Colonic mucosa (tissue), 4 donors: ENCODE measurements around the gene ZC3H13. TPM values are rescaled to one million over a fixed set of nuclear protein-coding genes. Genes with fewer than 3 reads are reported as not detected.

Source experiments
- DNase-seq: peaks from one replicate; pipeline ENCODE4 v3.0.0-alpha.2; 2020
- H3K27ac ChIP-seq: fragments of 200-600 bp; one replicate; pipeline ENCODE4 v1.8.0; 2021
- H3K27me3 ChIP-seq: fragments of 200-600 bp; one replicate; pipeline ENCODE4 v1.8.0; 2021
- H3K36me3 ChIP-seq: fragments of 200-600 bp; one replicate; pipeline ENCODE4 v1.8.0; 2021
- H3K4me1 ChIP-seq: fragments of 200-600 bp; one replicate; pipeline ENCODE4 v1.8.0; 2021; ENCODE audit warnings: mild to moderate bottlenecking
- H3K4me3 ChIP-seq: fragments of 200-600 bp; one replicate; pipeline ENCODE4 v1.8.0; 2021
- H3K9ac ChIP-seq, 2 donors: one replicate each; pipeline ENCODE4 v1.7.0; 2013; ENCODE audit warnings: control low read depth in 2 of 2, low read depth in 2 of 2, low read length in 2 of 2
- H3K9me3 ChIP-seq: fragments of 200-600 bp; one replicate; pipeline ENCODE4 v1.8.0; 2021
- intact Hi-C: fragments of 100-400 bp; cut with DNase I; formaldehyde crosslinking; loops from one replicate; pipeline ENCODE4 v1.14.1; 2022
- total RNA-seq, 2 donors: library from RNA; stranded (reverse); fragmentation: NEBNext Ultra II Directional in 1 of 2; extraction: Animal tissue kit (Norgen Biotek cat#: 25700) in 1 of 2; gene quantifications; one replicate each; pipeline ENCODE4 v1.2.1, GENCODE V29; 2021
- TF ChIP-seq, protein P1 (sequence below): fragments of 200-600 bp; IDR thresholded peaks from one replicate; pipeline ENCODE4 v1.8.0; 2022; ENCODE audit warnings: antibody characterized with exemption, mild to moderate bottlenecking
- donor health status: healthy.
- donor health status: DM: no; HTN: no; CAD: no.
- donor health status: DM: no; HTN: no; CAD: no.

ZC3H13 gene
- total RNA-seq, 2 donors from 2014 or later, result 23.2 to 37.5 TPM

DNA sequence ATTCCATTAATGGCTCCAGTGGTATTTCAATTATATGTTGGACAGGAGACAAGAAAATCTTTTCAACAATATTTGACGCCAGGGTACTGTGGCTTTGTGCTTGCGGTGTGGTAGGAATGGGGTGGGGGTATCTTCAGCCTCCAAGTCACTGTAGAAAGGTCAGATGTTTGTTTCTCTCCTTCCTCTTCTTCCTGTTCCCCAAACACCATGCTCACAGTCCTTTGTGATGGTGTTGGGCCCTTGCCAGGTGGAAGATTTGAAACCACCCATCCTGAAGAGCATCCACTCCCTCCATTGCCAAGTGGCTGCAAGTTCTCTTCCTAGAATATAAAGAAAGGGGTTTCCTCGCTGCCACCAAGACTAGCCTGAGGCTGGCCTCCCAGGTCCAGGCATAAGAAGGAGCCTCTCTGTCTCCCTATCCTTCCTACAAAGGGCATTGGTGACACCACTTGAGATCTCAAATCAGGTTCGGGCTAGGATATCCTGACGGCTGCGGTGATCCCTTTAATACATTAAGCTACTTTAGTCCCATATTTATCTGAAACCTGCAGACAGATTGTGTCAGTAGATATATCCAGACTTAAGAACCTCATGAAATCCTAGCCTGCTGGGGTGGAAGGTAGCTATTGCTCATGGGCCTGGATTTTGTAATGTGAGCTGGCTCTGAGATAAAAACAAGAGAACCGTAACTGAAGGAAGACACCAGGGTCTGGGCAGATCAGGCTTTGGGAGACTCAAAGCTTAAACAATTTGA, 136.7 kb downstream of the ZC3H13 start:
- Histone ChIP-seq H3K9me3 (no peaks in the 10 kb centered on the region), H3K27ac (no peak overlapping the region), H3K36me3 (no peaks in the 10 kb centered on the region), H3K4me1 (no peaks in the 10 kb centered on the region), H3K27me3 (no peaks in the 10 kb centered on the region), H3K4me3 (no peak overlapping the region), H3K9ac (no peak overlapping the region)
- no peak for DNase-seq
- intact Hi-C loops, result no loop called here
- TF ChIP-seq, protein P1, sequence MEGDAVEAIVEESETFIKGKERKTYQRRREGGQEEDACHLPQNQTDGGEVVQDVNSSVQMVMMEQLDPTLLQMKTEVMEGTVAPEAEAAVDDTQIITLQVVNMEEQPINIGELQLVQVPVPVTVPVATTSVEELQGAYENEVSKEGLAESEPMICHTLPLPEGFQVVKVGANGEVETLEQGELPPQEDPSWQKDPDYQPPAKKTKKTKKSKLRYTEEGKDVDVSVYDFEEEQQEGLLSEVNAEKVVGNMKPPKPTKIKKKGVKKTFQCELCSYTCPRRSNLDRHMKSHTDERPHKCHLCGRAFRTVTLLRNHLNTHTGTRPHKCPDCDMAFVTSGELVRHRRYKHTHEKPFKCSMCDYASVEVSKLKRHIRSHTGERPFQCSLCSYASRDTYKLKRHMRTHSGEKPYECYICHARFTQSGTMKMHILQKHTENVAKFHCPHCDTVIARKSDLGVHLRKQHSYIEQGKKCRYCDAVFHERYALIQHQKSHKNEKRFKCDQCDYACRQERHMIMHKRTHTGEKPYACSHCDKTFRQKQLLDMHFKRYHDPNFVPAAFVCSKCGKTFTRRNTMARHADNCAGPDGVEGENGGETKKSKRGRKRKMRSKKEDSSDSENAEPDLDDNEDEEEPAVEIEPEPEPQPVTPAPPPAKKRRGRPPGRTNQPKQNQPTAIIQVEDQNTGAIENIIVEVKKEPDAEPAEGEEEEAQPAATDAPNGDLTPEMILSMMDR, result no peak

DNA sequence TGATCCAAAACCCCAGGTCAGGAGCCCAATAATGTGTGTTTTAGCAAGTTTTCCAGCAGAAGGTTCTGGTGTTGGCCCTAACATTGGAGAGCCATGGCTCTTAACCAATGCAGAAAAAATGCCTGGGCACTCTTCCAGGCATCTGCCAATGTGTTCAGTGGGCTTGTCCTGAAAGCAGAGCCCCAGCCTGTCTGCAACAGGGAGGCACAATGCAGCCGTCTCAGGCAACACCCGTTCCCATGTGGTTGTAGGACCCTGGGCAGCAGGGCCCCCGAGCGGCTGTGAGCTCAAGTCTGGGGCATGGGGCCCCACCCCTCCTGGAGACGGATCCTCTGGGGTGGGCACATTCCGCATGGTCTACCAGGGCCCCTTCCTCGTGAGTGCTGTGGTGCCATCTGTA, 142.9 kb downstream of the ZC3H13 start:
- Histone ChIP-seq H3K27me3 (no peaks in the 10 kb centered on the region), H3K4me3 (no peak overlapping the region), H3K9ac (no peak overlapping the region), H3K9me3 (no peaks in the 10 kb centered on the region), H3K4me1 (no peaks in the 10 kb centered on the region), H3K27ac (no peak overlapping the region), H3K36me3 (no peaks in the 10 kb centered on the region)
- intact Hi-C loops, result no loop called here
- DNase-seq, result no peak
- TF ChIP-seq, protein P1, result no peak

DNA sequence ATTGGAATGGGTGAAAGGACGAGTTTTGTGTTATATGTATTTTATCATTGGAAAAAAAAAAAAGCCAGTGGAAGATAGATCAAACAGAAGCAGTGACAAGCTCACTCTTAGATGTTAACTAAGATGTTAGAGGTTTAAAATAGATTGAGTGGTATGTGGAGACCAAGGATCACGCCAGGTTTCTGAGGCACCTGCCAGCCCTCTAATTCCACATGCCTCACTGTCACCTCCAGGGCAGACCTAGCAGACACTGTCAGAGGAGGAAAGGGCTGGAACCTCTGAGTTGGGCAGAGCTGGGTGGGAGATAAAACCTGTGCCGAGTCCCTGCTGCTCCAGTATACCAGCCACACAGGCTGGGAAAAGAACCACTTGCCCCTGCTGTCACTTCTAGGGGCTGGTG, 143.5 kb downstream of the ZC3H13 start:
- H3K36me3 ChIP-seq, result no peaks in the 10 kb centered on the region
- no peaks in the 10 kb centered on the region for H3K4me1 ChIP-seq
- intact Hi-C loops, result no loop called here
- DNase-seq, result no peak
- TF ChIP-seq, protein P1, result no peak
- H3K4me3 ChIP-seq, result no peak overlapping the region
- H3K9me3 ChIP-seq, result no peaks in the 10 kb centered on the region
- H3K9ac ChIP-seq, result no peak overlapping the region
- H3K27me3 ChIP-seq, result no peaks in the 10 kb centered on the region
- no peak overlapping the region for H3K27ac ChIP-seq

DNA sequence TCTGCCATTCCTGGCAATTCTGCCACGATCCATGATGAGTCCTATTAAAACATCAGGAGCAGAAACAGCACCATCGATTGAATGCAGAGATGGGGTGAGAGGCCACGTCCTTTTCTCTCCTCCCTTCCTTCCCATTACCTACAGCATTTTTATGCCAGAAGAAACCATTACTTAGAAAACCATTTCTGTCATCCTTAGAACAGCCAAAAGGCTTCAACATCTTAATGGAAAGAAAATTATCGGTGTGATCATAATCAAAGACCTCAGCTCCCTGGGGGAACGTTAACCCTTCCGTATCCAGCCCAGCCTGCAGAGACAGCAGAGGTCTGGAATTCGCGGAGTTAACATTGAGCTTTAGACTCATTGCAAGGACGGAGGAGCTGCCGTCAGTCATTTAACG, 145.0 kb downstream of the ZC3H13 start:
- Histone ChIP-seq H3K9ac (no peak overlapping the region), H3K27ac (no peak overlapping the region), H3K27me3 (no peaks in the 10 kb centered on the region), H3K36me3 (no peaks in the 10 kb centered on the region), H3K9me3 (no peaks in the 10 kb centered on the region), H3K4me1 (no peaks in the 10 kb centered on the region), H3K4me3 (no peak overlapping the region)
- DNase-seq, result no peak
- intact Hi-C loops, result no loop called here
- TF ChIP-seq, protein P1, result no peak

Other genes with a start within 250 kb of the ZC3H13 start
- not detected for gene SIAH3, start 201.0 kb downstream of the ZC3H13 start, total RNA-seq
- under 1 TPM in 1 of 2 donors, not detected in 1; 0.40 TPM for gene CPB2, start 52.3 kb upstream of the ZC3H13 start, total RNA-seq
- 10 to 100 TPM; 12.8 to 27.6 TPM for gene LCP1, start 129.4 kb upstream of the ZC3H13 start, total RNA-seq
- not detected for gene LRRC63, start 159.2 kb upstream of the ZC3H13 start, total RNA-seq